HT-29 (cell line): Measurements from ENCODE around the gene PAM16. TPM values are rescaled to one million over a fixed set of nuclear protein-coding genes. Genes with fewer than 3 reads are reported as not detected.

Source experiments
- DNase-seq: peaks from one replicate; pipeline ENCODE4 v3.0.0-alpha.2; 2015; ENCODE audit warnings: low spot score
- total RNA-seq: library from RNA; depleted of rRNA; stranded (reverse); fragments of >200 nt; shearing (Covaris generic); gene quantifications from 2 replicates; pipeline ENCODE4 v1.2.3, GENCODE V29; 2014

PAM16 gene
- total RNA-seq, 1 experiment from 2014 or later: 159 TPM

DNA sequence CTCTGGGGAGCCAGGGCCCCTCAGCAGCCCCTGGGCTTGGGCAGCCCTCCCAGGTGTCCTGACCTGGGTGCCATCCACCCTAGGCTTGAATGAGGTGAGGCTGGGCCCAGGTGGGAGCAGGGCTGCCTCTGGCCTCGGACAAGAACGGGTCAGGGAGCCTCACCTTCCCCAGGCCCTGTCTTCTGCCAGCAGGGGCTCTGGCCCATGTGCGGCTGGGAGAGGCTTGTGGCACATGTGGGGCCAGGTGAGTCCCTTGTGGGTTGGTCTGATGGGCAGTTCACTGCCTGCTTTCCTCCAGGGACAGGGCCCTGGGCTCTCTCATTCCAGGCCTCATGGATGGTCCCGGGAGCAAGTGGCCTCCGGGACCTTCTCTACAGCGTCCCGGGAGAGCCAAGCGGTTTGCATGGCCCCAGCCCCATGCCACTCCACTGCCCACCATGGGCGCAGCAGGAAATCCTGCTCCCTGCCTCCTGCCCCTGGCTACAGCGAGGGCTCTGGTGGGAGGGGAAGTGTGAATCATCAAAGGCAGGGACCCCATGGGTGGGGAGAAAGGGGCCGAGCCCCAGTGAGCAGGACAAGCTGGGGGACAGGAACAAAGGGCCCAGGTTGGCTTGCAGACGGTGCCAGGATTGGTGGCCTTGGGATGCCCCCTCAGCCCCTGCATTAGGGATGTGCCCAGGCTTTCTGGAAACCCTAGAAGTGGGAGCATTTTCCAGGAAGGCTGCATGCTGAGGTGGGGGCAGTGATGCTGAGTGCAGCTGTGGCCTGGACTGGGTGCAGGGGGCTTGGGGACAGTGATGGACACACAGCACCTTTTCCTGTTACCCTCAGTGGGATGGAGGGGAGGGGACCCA lies 32.7 kb upstream of the PAM16 start:
- DNase-seq: no peak

- DNase-seq: no peak
Measured at GRCh38 chr16:4382795-4383357, 31.8 kb upstream of the PAM16 start.

GRCh38 chr16:4381935-4382794 lies 31.0 kb upstream of the PAM16 start:
- no peak for DNase-seq

GRCh38 chr16:4381072-4381934 lies 30.2 kb upstream of the PAM16 start:
- no peak for DNase-seq

DNA sequence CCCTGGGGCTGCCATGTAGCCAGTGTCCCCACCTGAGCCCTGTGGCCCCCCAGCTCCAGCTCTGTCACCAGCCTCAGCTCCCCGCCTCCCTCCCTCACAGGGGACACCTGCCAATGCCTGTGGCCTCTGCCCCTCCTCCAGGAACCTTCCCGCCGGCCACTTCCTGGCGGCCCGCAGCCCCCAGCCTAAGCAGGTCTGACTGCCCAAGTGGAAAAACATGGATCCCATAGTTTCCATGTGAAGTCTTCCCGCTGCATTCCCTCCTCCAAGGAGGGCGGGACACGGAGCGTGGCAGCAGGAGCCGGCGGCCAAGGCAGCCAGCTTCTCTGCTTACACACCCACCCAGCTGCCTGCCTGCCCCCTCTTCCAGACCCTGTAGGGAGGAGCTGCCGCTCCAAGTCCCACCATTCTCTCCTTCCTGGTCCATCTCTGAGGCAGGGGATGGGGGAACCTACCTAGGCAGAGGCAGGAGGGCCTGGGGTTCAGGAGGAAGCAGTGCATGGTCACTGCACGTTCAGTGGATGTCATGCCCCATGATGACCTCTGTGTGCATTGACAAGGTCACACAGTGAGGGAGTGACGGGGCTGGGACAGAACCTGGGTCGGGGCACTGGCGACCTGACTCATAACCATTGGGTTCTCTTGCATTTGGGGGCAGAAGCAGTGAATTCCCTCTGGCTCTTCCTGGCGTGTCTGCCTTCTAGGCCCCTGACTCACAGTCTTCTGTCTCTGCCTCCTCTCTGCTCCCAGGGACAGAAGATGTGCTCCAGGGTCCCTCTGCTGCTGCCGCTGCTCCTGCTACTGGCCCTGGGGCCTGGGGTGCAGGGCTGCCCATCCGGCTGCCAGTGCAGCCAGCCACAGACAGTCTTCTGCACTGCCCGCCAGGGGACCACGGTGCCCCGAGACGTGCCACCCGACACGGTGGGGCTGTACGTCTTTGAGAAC lies 29.3 kb upstream of the PAM16 start:
- DNase-seq: no peak

DNA sequence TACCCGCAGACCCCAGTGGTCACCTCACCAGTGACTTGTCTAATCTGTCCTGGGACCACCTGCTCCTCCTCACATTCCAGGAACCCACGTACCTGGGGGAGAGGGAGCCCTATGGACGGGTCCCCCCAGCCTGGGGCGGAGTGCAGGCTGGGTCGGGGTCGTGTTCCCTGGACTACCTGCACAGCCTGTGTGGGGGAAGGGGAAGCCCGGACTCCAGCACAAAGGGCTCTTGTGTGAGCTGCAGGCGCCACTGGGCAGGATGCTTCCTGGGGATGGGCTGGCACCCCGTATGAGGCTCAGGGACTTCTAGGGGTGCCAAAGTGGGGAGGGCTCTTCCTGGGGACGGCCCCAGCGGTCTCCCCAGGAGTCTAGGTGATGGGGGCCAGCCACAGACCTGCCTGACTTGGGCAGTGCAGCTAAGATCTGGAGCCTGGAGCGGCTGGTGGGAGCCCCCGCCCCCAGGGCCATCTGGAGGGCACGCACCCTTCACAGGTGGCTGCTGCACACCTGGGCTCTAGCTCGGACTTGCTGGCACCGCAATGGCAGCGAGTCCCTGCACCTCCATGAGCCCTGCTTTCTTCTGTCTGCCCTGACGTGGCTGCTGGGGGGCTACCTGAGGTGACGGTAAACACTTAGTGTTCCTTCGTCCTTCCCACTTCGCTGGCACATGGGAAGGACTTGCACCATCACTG lies 28.0 kb upstream of the PAM16 start:
- DNase-seq: no peak

GRCh38 chr16:4378161-4378666 lies 27.1 kb upstream of the PAM16 start:
- no peak for DNase-seq

- no peak for DNase-seq
Measured at GRCh38 chr16:4377573-4378154, 26.5 kb upstream of the PAM16 start.

GRCh38 chr16:4376893-4377572 lies 25.9 kb upstream of the PAM16 start:
- DNase-seq: no peak

DNA sequence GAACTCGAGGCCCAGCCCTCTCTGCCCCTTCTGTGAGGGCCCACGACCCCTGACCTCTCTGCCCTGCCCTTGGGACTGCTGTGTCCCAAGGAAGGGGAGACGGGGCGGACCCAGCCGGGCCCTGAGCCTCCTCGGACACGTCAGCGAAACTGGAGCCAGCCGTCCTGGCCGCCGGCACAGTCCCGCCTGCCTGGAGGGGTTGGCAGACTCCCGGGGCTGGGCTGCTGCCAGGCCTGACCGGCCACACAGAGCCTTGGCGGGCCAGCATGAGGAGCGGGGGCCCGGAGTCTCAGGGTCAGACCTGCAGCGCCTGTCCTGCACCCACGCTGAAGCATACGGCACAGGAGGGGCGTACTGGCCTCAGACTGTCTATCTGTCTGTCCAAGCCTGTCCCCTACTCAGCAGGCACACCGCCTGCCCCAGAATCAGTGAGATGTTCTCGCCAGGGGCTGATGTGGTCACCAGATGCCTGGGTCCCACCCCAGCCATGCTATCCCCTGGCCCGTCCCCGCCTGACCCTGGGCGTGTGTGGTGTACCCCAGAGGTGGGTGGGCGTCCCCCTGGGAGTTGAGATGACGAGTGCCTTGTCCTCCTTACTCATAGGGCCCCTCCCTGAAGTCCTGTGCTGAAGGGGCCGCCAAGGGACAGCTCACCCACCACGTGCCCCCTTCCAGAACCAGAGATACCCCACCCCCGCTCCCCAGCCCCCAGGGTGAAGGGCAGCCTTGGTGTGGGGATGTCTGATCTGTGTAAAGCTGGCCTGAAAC lies 25.2 kb upstream of the PAM16 start:
- DNase-seq: no peak

DNA sequence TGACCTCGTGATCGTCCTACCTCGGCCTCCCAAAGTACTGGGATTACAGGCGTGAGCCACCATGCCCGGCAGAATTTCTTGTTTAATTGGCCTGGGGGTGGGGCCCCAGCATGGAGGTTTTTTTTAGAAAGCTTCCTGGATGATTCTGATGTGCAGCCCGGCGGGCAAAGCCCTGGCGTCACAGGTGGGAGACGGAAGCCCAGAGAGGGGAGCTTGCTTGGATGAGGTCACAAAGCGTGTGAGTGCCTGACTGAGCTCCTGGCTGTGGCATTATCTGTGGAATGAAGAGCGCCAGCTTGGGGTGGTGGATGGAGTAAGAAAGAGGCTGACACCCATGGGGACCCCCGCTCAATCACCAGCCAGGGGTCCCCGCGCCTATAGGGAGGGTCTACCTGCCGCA lies 24.6 kb upstream of the PAM16 start:
- no peak for DNase-seq

- DNase-seq: no peak
Measured at GRCh38 chr16:4373909-4374742, 23.0 kb upstream of the PAM16 start.

DNA sequence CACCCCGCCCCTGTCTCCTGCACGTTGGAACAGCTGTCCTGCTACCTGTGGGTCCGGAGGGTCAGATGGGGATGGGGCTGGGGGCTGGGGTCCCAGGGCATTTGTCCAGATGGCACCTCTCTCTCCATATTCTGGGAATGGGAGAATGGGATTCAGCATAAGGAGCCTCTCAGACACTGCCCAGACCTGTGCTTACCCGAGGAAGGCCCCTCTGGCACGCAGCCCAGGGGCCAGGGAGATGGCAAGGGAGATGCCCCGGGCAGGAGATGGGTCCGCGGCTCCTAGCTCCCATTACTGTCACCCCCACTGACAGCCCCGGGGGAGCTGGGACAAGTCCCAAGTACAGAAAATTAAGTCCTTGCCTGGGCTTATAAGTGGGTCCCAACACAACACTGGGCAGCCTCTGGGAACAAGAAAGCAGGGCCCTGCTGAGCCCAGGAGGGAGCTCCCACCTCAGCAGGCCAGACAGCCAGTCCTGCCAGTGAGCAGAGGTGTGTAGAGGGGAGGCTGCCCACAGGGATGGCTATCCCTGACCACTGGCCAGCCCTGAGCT lies 22.3 kb upstream of the PAM16 start:
- DNase-seq: no peak

GRCh38 chr16:4372578-4373355 lies 21.6 kb upstream of the PAM16 start:
- no peak for DNase-seq

DNA sequence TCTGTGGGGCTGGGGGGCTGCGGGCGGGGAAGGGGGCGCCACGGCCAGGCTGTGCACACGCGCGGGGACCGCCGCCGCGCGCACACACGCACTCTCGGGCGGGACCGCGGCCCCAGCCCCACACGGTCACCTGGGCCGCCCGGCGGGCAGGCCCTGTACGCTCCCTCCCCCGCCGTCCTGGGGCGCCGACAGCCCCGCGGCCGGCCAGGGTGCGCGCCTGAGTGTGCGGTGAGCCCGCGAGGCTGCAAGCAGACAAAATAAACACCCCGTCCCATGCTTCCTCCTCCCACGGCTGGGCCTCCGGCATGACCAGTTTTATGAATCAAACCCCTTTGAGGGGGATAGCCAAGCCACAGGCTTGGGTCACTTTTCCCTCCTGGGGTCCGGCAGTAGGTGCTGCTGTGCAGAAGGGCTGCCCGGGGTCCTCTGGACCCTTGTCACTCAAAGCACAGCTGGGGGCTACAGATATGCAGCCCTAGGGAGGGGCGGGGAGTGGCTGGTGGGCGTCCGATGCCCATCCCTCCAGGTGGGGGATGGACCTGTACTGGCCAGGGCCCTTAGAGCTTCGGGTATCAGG lies 21.0 kb upstream of the PAM16 start:
- DNase-seq: no peak
